Adrenal gland (tissue), 5 donors: ENCODE measurements around the gene PACS2.

Experiments
- POLR2A ChIP-seq, 2 donors: fragments of 450-650 bp; IDR thresholded peaks; one replicate each; pipeline ENCODE4 v1.6.1; 2017; ENCODE audit warnings: antibody characterized with exemption in 2 of 2, mild to moderate bottlenecking in 2 of 2, moderate library complexity in 1 of 2
- TF ChIP-seq, protein P1 (sequence below), 6 experiments: fragments of 450-650 bp in 4 of 6; fragments of 200-600 bp in 2 of 6; sonication (generic) in 1 of 6; IDR thresholded peaks; 1 replicate in 5 of 6; 2 replicates in 1 of 6; pipeline versions ENCODE4 v1.5.1 to v1.8.0; 2016 to 2021; ENCODE audit warnings: antibody characterized with exemption in 6 of 6, mild to moderate bottlenecking in 2 of 6, moderate library complexity in 1 of 6
- donor health status: DM: no; HTN: no; CAD: no.

DNA sequence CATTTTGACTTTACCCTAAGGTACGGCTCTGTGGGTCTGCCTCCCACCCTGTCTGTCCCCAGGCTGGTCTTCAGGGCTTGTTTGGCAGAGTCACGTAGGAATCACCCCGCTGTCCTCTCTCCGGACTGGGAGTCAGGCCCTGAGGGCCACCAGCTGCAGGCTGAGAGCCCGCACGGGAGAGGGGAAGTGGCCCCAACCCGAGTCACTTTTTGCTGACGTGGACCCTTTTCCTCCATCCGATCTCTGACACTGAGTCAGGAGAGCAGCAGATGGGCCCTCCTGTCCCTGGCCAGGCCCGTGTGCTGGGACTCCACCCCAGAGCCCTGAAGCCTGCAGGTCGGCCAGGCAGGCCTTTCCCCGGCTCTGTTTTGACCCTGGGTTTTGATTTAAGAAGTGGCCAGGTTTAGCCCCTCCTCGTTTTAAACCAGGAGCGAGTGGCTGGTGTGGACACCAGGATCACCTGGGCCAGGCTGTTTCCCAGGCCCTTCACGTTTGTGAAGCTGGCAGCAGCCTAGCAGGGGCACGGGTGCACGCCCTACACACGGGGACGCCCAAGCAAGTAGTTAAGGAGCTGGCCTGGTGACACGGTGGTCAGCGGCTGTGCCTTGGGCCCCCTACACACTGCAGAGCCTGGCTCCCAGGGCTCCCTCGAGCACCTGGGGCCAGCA is 71.3 kb downstream of the PACS2 start:
- TF ChIP-seq, protein P1, sequence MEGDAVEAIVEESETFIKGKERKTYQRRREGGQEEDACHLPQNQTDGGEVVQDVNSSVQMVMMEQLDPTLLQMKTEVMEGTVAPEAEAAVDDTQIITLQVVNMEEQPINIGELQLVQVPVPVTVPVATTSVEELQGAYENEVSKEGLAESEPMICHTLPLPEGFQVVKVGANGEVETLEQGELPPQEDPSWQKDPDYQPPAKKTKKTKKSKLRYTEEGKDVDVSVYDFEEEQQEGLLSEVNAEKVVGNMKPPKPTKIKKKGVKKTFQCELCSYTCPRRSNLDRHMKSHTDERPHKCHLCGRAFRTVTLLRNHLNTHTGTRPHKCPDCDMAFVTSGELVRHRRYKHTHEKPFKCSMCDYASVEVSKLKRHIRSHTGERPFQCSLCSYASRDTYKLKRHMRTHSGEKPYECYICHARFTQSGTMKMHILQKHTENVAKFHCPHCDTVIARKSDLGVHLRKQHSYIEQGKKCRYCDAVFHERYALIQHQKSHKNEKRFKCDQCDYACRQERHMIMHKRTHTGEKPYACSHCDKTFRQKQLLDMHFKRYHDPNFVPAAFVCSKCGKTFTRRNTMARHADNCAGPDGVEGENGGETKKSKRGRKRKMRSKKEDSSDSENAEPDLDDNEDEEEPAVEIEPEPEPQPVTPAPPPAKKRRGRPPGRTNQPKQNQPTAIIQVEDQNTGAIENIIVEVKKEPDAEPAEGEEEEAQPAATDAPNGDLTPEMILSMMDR (IDR thresholded peaks at IDR 0.05): no peak
- TF ChIP-seq POLR2A (IDR thresholded peaks at IDR 0.05): no peak
